Islet precursor cell (in vitro differentiated cells): Measurements from ENCODE around the gene CTSC.
"Not testable (repeated sequence)": the region's sequence is repeated elsewhere in the genome, so short reads cannot be mapped to it uniquely, and the experiment has no call there.

Source experiments
- DNase-seq: peaks from one replicate; pipeline ENCODE4 v3.0.0-alpha.2; 2018

The CTSC gene

DNA sequence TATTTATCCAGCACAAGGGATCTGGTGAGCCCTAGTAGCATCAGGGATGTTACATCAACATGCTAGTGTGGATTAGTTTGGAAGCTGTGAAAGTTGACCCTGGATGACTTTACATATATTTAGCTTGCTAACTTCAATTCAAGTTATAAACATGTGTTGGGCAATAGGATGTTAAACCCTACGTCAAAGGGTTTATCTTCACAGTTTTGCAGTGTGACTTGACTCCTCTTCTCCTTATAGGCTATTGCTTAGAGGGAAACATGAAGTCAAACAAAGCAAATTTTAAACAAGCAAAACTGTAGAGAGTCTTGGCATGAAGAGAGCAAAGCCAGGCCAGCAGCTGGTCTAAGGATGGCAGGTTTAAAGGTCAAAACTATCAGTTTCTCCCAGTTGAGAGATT lies 11.3 kb upstream of the CTSC start:
- DNase-seq = no peak

DNA sequence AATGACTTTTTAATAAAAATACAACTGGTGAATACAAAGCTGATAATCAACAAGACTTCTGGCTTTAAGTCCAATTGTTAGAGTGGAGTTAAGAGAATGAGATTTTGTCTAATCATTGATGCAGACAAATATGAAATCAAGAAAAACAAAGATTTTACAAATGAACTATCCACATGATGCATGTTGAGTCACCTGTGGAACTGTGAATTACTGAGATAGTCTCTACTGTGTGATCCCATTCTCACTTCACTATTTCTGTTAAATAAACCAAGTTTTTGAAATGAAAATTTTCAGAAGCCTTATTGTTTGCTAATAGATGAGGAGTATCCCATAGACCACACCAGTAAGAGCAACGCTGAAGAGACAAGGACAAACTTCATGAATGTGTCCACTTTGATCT lies 8.4 kb upstream of the CTSC start:
- no peak for DNase-seq

DNA sequence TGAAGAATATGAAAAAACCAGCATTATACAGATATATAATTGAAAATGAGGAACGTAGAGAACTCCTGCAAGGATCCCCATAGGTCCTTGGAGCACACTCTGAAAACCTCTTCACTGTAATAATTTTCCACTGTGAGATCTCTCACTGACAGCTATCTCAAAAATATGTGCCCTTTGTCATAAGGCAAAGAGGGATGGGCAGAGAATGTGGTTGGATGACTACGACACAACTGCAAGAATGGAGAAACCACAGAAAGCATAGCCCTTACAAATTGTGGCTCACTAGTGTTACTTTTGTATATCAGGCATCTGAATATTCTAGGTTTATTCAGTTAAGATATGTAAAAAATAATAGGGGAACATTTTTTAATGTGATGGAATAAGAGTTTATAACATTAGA lies 7.9 kb upstream of the CTSC start:
- DNase-seq = no peak

DNA sequence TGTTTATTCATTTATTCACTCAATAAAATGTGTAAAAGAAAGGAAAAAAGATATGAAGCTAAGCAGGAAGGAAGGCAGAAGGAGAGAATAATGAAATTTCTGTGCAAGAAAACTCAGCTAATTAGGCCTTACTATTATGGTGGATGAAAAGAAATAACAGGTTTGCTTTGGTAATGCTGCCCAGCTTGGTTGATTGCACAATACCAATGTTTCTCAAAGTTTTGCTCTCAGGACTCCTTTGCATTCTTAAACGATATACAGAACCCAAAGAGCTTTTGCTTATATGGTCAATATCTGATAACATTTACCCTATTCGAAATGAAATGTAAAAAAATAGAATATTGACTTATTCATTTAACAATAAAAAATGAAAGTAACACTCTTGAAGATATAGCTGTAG lies 7.3 kb upstream of the CTSC start:
- no peak for DNase-seq

DNA sequence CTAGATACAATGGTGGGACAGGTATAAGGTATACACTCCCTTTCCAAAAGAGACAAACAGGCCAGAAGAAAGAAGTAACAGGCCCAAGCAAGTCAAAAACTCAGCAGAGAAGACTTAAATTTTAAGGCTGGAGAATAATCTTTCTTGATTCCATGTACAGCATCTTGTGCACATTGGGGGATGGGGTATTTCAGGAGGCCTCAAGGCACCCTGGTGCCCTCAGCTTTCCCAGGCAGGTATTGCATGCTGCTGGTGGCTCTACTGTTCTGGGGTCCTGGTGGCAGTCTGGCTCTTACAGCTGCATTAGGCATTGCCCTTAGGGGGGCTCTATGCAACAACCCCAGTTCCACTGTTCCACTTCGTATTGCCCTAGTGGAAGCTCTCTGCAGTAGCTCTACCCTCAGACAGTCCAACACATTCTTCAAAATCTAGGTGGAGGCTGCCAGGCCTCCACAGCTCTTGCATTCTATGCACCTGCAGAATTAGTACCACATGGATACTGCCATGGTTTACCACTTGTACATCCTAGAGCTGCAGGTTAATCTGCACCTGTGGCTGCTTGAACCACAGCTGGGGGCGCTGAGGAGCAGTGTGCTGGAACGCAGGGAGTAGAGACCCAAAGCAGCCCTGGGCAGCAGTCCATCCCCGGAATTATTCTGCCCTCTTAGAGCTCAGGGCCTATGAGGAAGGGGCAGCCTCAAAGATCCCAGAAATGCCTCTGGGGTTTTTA lies 4.2 kb upstream of the CTSC start:
- peak; percentile 58 for DNase-seq

DNA sequence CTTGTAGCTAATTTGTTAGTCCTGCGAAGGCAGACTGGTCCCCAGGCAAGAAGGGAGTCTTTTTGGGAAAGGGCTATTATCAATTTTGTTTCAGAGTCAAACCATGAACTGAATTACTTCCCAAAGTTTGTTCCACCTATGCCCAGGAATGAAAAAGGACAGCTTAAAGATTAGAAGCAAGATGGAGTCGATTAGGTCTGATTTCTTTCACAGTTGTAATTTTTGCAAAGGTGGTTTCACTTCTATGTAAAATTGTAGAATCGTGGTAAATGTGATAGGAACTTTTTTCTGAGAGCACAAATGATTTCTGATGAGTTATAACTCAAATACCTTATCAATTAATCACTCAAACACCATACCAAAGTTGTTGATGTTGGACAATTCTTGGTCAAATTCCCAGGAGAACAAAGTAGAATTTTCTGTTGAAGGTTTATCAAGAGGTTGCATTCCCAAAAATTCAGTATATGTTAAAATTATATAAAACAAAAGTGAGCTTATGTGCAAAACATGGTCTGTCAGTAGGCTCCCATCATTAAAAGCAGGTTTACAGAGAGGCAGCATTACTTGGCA lies 2.9 kb upstream of the CTSC start:
- no peak for DNase-seq

DNA sequence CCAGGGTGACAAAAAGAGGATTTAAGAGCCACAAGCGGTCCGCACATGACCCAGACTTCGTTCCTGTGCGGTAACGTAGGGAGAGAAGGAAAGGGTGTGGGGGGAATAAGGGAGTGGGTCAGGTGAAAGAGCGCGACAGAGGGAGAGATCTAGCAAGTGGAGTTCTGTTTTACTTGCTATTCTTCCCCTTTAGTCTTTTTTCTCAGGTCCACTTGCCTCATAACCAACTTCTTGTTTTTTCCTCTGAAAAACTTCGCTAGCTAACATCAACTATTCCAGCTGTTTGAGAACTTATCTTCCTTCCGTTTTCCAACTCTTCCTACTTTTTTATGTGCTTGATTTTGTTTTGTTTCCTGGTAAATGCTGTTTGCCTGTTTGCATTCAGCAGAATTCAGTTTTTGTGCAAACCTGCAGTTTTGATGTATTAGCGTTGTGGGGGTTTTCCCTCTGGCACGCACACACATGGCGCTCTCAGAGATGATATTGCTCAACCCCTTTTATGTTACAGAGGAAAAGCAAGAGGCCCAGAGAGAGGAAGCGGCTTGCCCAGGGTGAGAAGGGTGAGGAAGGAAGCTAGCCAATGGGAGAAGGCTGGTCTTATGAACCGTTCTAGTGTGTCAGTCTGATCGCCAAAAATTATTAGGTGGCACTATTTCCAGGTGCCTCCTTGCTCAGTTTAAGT lies 592 bp upstream of the CTSC start:
- no peak for DNase-seq

DNA sequence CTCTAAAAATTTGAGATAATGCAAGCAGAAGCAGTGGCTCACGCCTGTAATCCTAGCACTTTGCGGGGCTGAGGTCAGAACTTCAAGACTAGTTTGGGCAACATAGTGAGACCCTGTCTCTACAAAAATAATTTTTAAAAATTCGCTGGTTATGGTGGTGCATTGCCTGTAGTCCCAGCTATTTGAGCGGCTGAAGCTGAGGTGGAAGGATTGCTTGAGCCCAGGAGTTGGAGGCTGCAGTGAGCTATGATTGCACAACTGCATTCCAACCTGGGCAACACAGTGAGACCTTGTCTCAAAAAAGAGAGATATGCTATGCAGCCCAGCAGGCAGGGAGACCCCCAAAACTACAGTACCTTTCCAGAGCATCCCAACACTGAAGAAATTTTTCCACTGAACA lies 2.3 kb downstream of the CTSC start:
- DNase-seq = no peak

DNA sequence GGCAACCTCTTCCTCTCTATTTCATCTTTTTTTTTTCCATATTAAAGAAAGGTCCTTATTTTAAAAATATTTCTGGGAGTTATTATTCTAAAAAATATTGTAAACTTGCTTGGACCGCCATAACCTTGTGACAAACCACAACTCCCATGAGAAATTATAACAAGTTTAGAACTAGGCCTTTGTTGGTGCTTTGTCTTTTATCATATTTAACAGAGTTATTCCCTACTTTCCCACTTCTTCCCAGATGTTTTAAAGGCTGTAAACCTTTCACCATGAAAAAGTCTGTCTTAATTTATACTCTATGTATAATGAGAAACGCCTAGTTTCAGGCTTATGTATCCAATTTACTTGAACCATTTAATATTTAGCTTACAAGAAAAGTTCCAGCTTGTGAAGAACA lies 3.7 kb downstream of the CTSC start:
- DNase-seq = no peak

DNA sequence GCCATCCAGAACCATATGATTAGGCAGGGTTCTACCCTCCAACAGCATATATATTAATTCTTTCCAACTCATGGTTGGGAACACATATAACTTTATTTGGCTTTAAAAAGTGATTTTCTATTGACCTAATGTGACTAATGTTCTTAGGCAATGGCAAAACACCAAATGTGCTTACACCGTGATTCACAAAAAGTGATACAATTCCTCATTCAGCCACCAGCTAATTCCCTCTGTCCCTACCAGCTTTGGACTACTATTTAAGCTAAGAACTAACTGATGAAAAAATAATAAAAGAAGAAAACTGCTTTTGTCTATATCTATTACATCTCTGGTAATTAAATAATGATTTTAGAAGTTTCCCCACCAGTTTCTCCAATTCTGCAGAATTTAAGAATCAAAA lies 4.7 kb downstream of the CTSC start:
- DNase-seq = no peak

DNA sequence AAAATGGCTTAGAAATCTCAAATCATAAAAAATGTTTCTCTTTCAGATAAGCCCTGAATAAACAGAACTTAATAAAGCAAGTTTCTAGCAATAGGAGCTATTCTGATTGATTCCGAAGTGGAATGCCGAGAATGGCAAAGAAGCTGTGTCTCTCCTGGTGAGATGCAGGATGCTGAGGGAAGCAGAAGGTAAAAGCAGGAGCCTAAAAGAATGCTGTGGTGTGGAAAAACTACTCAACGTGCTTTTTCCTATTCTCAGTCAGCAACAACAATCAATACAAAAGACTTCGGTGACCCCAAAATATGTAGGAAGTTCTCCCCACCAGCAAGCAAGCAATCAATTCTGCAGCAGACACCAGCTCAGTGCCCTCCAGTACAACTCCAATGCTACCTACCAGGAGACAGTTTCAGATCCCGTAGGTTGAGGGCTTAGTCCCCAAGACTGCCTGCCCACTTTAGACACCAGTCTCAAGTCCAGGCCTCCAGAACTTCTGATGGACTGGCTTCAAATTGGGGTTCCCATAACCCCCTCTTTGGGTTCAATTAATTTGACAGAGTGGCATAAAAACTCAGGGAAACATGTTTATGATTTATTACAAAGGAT lies 6.6 kb downstream of the CTSC start:
- DNase-seq = no peak

DNA sequence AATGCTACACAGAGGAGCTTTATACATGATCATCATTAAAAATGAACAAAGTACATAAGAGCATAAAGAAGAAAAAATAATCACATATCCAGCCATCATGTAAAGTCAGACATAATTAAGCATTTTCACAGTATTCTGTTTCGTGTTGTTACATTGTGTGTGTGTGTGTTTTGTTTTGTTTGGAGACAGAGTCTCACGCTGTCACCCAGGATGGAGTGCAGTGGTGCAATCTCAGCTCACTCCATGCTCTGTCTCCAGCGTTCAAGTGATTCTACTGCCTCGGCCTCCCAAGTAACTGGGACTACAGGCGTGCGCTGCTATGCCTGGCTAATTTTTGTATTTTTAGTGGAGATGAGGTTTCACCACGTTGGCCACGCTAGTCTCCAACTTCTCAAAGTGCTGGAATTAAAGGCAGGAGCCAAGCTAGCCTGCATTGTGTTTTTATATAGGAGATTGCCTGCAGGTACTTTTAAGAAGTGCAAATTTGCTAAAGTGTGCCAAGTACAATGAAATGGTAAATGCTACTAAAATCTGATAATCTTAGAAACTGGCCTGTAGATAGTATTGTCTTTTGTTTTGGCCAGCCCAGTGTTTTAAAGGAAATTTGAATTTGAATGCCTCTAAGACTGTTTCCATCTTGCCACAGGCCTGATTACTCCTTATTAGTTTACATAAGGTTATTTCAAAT lies 7.8 kb downstream of the CTSC start:
- DNase-seq = no peak

DNA sequence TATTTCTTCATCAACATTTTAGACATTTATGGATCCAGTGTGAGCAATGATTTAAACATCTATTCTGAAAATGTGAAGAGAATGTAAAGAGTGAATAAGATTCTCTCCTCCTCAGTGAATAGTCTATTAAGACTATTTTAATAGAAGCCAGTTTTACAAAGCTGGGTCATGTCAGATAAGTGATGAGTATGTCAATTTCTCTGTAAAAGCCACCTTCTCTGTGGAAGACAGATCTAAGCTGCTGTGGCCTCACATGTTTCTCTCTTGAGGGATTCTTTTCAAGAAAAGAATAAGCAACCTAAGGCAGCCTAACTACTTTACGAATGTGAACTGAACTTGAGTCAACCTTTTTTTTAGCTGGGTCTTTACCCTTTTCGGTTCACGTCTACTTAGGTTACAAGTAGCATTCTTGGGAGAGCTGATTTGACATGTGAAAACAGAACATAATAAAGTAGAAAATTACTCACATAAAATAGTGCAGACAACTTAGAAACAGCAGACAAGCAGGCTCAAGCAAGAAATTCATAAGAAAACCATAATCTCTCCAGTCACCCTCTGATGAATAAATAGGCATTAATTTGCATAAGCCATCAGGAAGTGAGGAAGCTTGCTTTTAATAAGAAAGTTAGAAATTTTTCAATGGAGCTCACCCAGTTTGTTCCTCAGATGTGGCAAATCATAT lies 9.9 kb downstream of the CTSC start:
- no peak for DNase-seq

DNA sequence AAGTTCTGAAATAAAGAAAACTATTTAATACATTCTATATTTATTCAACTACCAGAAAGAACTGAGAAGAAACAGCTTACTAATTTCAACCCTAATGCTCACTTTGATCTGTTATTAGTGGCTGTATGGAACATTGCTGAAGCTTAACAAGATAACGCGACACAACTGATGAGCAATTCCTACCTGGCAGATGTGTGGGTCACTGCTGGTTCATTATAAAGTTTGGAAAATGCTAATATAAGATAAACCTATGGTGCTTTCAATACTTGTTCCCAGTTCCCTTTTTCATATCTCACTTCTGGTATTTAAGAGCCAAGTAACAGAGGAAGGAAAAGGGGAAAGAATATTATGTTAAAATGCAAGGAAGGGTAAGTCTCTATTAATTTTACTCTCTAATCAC lies 10.5 kb downstream of the CTSC start:
- no peak for DNase-seq

DNA sequence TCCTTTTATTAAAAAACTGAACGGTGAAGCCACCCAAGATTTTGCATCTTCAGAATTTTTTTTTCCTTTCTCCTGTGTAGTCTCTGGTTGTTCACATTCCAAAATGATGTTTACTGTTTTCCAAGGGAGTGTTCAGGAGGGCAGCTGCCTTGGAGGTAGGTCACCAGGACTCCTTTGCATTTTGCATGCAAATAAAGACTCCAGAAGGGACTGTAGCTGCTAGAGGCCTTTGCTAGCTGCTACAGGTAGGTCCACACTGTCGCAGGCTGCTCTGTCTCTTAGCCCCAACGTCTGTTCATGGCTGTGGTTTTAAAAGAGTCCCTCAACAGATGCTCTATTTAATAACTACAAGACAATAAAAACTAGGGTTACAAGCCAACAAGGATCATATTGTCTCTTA lies 11.4 kb downstream of the CTSC start:
- DNase-seq = peak; percentile 66

DNA sequence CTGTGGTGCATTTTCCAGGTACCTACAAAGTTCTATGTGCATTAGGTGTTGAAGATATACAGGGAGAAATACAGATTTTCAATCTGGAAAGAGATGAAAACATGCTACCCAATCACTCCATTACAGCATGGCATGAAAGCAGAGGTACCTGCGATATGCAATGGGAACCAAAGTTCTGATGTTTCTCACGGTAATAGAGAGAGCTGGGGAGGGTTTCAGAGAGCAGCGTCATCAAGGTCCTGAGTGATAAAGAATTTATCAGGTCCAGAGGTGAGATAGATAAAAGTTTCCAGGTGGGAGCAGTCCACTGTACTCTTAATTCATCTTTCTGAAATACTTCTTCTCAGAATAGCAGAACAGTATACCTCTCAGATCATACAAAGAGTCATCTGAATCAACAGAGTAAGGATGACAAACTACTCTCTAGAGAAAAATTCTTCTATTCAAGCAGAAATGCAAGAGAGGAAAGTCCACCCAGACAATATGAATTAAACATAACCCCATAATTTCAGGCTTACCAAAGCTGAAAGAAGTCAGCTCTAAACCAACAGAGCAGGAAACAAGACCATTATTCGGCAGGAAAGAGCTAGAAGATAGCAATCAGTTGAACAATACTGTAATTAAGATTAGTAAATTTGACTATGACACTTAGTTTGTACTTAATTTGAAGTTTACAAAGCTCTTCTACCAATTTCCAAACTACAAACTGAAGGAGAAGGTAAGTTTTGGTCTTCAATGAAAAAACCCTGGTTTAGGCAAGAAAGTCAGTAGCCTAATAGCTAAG lies 12.8 kb downstream of the CTSC start:
- no peak for DNase-seq

DNA sequence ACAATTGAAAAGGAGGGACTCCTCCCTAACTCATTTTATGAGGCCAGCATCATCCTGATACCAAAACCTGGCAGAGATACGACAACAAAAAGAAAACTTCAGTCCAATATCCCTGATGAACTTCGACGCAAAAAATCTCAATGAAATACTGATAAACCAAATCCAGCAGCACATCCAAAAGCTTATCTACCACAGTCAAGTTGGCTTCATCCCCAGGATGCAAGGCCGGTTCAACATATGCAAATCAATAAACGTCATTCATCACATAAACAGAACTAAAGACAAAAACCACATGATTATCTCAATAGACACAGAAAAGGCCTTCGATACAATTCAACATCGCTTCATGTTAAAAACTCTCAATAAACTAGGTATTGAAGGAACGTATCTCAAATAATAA lies 14.7 kb downstream of the CTSC start:
- not testable (repeated sequence) for DNase-seq

DNA sequence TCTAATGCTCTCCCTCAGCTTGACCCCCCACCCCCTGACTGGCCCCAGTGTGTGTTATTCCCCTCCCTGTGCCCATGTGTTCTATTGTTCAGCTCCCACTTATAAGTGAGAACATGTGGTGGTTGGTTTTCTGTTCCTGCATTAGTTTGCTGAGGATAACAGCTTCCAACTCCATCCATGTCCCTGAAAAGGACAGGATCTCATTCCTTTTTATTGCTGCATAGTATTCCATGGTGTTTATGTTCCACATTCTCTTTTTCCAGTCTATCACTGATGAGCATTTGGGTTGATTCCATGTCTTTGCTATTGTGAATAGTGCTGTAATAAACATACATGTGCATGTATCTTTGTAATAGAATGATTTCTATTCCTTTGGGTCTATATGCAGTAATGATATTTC lies 16.1 kb downstream of the CTSC start:
- not testable (repeated sequence) for DNase-seq

DNA sequence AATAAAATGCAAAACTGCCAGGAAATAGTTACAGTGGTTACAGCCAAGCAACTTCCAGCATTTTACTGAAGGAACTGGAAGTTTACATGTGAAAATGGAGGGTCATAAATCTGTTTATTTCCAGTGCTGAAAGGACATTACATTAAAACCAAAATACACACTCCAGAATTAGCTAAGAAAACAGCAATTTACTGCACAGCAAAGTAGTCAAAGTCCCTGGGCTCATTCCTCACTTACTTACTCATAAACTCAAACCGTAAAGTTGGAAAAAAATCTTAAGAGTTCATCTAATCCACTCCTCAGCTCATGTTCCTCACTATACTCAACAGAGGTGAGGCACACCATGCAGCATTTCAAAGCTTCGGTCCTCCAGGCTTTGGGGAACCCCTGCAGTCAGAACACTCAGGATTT lies 17.4 kb downstream of the CTSC start:
- no peak for DNase-seq

DNA sequence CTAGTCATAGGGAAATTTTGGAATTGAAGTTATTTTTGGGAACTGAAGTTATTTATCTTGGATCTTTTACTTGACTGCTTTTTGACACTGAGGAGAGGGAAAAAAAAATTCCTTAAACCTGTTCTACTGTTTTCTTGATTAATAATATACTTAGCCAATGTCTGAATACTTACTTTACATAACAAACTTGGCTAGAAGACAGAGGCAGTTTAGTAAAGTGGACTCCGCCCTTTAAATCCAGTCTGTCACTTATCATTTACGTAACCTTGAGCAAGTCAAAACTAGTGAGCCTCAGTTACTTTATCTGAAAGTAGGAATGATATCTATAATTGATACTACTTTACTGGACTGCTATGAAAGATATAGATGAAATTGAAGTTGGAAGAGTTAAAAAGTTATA lies 19.5 kb downstream of the CTSC start:
- DNase-seq = no peak

DNA sequence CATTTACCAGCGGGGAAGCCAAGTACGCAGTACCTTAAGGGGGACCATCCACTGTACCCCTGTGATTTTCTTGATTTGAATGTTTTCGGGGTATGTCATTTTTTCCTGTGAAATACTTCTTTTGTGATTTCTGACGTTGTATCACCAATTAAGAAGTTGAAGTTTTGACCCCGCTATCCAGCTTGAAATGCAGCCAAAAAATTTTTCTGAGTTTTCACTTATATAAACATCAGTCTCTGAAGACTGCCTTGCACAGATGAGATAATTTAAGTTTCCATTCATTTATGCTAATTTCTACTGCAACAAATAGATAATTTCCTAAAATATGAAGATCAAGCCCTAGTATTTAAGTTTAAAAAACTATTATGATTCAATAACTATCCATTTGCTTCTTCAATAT lies 20.0 kb downstream of the CTSC start:
- DNase-seq = no peak

DNA sequence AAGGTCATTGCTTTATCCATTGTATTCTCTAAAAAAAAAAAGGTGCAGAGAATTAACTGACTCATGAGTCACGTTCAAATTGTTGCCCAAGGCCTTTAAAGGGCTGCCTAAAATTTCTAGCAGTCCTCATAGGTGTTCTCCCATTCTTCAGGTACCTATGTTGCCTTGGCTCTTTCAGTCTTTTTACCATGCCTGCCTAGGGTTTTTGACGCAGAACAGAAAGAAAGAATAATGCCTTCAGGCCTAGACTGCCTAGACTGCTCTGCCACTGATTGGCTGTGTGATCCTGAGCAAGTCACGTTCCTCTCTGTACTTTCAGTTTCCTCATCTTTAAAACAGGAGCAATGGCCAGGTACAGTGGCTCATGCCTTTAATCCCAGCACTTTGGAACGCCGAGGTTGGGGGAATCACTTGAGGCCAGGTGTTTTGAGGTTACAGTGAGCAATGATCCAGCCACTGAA lies 21.5 kb downstream of the CTSC start:
- DNase-seq = peak; percentile 75
